Measurements from ENCODE around the gene EML1. TPM values are rescaled to one million over a fixed set of nuclear protein-coding genes. Genes with fewer than 3 reads are reported as not detected.

Gene EML1
- total RNA-seq, 1 donor from 2014 or later, result 34.9 TPM

GRCh38 chr14:99763527-99764221, 29.5 kb upstream of the EML1 start:
- H3K27me3 Mint-ChIP-seq, result peaks cover 16% of the 10 kb centered on the region
- no peak overlapping the region for H3K4me3 Mint-ChIP-seq (ENCODE audit: low read depth)
- no peak for TF ChIP-seq CTCF (IDR thresholded peaks at IDR 0.05; ENCODE audit: unreplicated experiment)
- peaks cover 3% of the 10 kb centered on the region for H3K9me3 Mint-ChIP-seq (ENCODE audit: low read depth)
- H3K36me3 Mint-ChIP-seq (ENCODE audit: insufficient read depth), result no peaks in the 10 kb centered on the region
- peaks cover 13% of the 10 kb centered on the region for H3K4me1 Mint-ChIP-seq (ENCODE audit: low read depth)
- H3K27ac Mint-ChIP-seq, result no peak overlapping the region
- no peak for DNase-seq (ENCODE audit: low spot score, unreplicated experiment)

DNA sequence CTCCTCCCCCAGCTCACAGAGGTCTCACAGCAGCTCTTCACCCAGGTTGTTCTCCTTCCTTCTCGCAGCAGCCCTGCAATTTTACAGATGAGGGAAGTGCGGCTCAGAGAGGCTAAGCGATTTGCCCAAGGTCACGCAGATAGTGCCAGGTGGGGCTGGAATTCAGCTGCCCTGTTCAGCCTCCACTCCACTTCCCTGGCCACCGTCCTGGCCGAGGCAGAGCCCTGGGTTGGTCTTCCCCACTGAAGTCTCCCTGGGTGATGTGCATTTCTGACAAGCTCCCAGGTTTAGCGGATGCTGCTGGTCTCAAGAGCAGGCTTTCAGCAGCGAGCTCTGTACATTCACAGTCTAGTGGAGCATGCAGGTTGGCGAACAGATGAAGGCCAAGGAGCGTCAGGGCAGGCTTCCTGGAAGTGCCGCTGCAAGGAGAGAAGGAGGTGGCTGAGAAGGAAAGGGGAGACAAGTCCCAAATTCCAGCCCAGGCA, 28.9 kb upstream of the EML1 start:
- H3K4me1 Mint-ChIP-seq (ENCODE audit: low read depth), result peaks cover 10% of the 10 kb centered on the region
- no peak overlapping the region for H3K27ac Mint-ChIP-seq
- H3K4me3 Mint-ChIP-seq (ENCODE audit: low read depth), result no peak overlapping the region
- DNase-seq (ENCODE audit: low spot score, unreplicated experiment), result no peak
- no peak for TF ChIP-seq CTCF (IDR thresholded peaks at IDR 0.05; ENCODE audit: unreplicated experiment)
- peaks cover 3% of the 10 kb centered on the region for H3K9me3 Mint-ChIP-seq (ENCODE audit: low read depth)
- no peaks in the 10 kb centered on the region for H3K36me3 Mint-ChIP-seq (ENCODE audit: insufficient read depth)
- H3K27me3 Mint-ChIP-seq, result peaks cover 16% of the 10 kb centered on the region

GRCh38 chr14:99768381-99768780, 24.8 kb upstream of the EML1 start:
- Mint-ChIP-seq H3K9me3 (ENCODE audit: low read depth) (no peaks in the 10 kb centered on the region), H3K27ac (no peak overlapping the region), H3K27me3 (peaks cover 30% of the 10 kb centered on the region), H3K36me3 (ENCODE audit: insufficient read depth) (no peaks in the 10 kb centered on the region), H3K4me3 (ENCODE audit: low read depth) (no peak overlapping the region), H3K4me1 (ENCODE audit: low read depth) (peaks cover 10% of the 10 kb centered on the region)
- DNase-seq (ENCODE audit: low spot score, unreplicated experiment), result no peak
- no peak for TF ChIP-seq CTCF (IDR thresholded peaks at IDR 0.05; ENCODE audit: unreplicated experiment)

- no peak for DNase-seq (ENCODE audit: low spot score, unreplicated experiment)
- Mint-ChIP-seq H3K27ac (no peak overlapping the region), H3K27me3 (peaks cover 33% of the 10 kb centered on the region), H3K4me3 (ENCODE audit: low read depth) (no peak overlapping the region), H3K36me3 (ENCODE audit: insufficient read depth) (no peaks in the 10 kb centered on the region), H3K4me1 (ENCODE audit: low read depth) (peaks cover 10% of the 10 kb centered on the region), H3K9me3 (ENCODE audit: low read depth) (no peaks in the 10 kb centered on the region)
- no peak for TF ChIP-seq CTCF (IDR thresholded peaks at IDR 0.05; ENCODE audit: unreplicated experiment)
Measured at GRCh38 chr14:99769123-99769522, 24.1 kb upstream of the EML1 start.

GRCh38 chr14:99769799-99770198, 23.4 kb upstream of the EML1 start:
- no peak for DNase-seq (ENCODE audit: low spot score, unreplicated experiment)
- Mint-ChIP-seq H3K4me3 (ENCODE audit: low read depth) (no peak overlapping the region), H3K9me3 (ENCODE audit: low read depth) (no peaks in the 10 kb centered on the region), H3K36me3 (ENCODE audit: insufficient read depth) (no peaks in the 10 kb centered on the region), H3K4me1 (ENCODE audit: low read depth) (peaks cover 10% of the 10 kb centered on the region), H3K27me3 (peaks cover 36% of the 10 kb centered on the region), H3K27ac (no peak overlapping the region)
- TF ChIP-seq CTCF (IDR thresholded peaks at IDR 0.05; ENCODE audit: unreplicated experiment), result no peak

Measured in progenitor cell of endocrine pancreas (in vitro differentiated cells).